ENCODE measurements around the gene CHMP5. TPM values are rescaled to one million over a fixed set of nuclear protein-coding genes. Genes with fewer than 3 reads are reported as not detected.

CHMP5 gene
- total RNA-seq, 1 experiment from 2014 or later = 47.6 TPM

- no CpG with 5 or more reads among the region's 1 CpG for WGBS (ENCODE audit: extremely low coverage, insufficient read length, low lambda C conversion rate)
These were observed 7.2 kb downstream of the CHMP5 start for GRCh38 chr9:33272061-33272460.

More at GRCh38 chr9:33272061-33272460, 7.2 kb downstream of the CHMP5 start:
- no peak for DNase-seq
- Histone ChIP-seq H3K4me1 (ENCODE audit: insufficient read depth, low read length) (no peaks in the 10 kb centered on the region), H2BK15ac (ENCODE audit: low read depth, low read length) (no peak overlapping the region), H3T11ph (ENCODE audit: low read length) (no peak overlapping the region), H4K8ac (replicated peaks; ENCODE audit: insufficient read length, low read depth, low read length) (no peak overlapping the region), H3K18ac (ENCODE audit: insufficient read length, low read depth, low read length) (no peak overlapping the region), H3K14ac (ENCODE audit: insufficient read depth, low read length) (no peak overlapping the region), H3K4ac (ENCODE audit: low read depth, low read length) (no peak overlapping the region), H3K56ac (ENCODE audit: insufficient read length, low read depth, low read length) (no peak overlapping the region), H3K9ac (ENCODE audit: extremely low read depth, insufficient read length, low read length) (no peak overlapping the region), H2BK20ac (ENCODE audit: low read depth, low read length, poor library complexity, severe bottlenecking) (no peak overlapping the region), H4K91ac (ENCODE audit: insufficient read length, low read depth, low read length) (no peak overlapping the region), H3K9me3 (ENCODE audit: control insufficient read depth, low read depth, low read length) (no peaks in the 10 kb centered on the region), H3K4me2 (ENCODE audit: insufficient read depth, insufficient read length, low read length) (no peak overlapping the region), H3K23me2 (ENCODE audit: insufficient read length, low read depth, low read length, poor library complexity, severe bottlenecking) (no peaks in the 10 kb centered on the region), H2BK5ac (ENCODE audit: insufficient read length, low read length) (no peak overlapping the region), H3K27me3 (ENCODE audit: insufficient read depth, low read length) (no peaks in the 10 kb centered on the region), H4K20me1 (ENCODE audit: control insufficient read depth, insufficient read depth, insufficient read length) (no peaks in the 10 kb centered on the region), H3K79me2 (ENCODE audit: insufficient read depth, low read length) (no peaks in the 10 kb centered on the region), H2BK120ac (ENCODE audit: low read depth, low read length, poor library complexity, severe bottlenecking) (no peak overlapping the region), H2BK12ac (ENCODE audit: insufficient read length, low read depth, low read length) (no peak overlapping the region), H3K27ac (ENCODE audit: insufficient read length, low read depth, low read length) (no peak overlapping the region), H2AK5ac (ENCODE audit: insufficient read length, low read length) (no peak overlapping the region), H3K23ac (ENCODE audit: insufficient read length, low read depth, low read length) (no peak overlapping the region), H3K79me1 (ENCODE audit: insufficient read depth, low read depth, low read length, poor library complexity, severe bottlenecking) (no peaks in the 10 kb centered on the region), H4K5ac (ENCODE audit: insufficient read length, low read depth, low read length) (no peak overlapping the region), H2AFZ (ENCODE audit: low read length) (no peak overlapping the region)
- peaks cover 9 to 67% (median 52%) of the 10 kb centered on the region in 3 experiments; a peak in 6 of 7 replicates for H3K36me3 Mint-ChIP-seq (ENCODE audit: insufficient read depth in 1 of 3, low read depth in 3 of 3)
- TF ChIP-seq, protein P1, sequence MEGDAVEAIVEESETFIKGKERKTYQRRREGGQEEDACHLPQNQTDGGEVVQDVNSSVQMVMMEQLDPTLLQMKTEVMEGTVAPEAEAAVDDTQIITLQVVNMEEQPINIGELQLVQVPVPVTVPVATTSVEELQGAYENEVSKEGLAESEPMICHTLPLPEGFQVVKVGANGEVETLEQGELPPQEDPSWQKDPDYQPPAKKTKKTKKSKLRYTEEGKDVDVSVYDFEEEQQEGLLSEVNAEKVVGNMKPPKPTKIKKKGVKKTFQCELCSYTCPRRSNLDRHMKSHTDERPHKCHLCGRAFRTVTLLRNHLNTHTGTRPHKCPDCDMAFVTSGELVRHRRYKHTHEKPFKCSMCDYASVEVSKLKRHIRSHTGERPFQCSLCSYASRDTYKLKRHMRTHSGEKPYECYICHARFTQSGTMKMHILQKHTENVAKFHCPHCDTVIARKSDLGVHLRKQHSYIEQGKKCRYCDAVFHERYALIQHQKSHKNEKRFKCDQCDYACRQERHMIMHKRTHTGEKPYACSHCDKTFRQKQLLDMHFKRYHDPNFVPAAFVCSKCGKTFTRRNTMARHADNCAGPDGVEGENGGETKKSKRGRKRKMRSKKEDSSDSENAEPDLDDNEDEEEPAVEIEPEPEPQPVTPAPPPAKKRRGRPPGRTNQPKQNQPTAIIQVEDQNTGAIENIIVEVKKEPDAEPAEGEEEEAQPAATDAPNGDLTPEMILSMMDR (conservative IDR thresholded peaks at IDR 0.05) = no peak
- H3K4me1 Mint-ChIP-seq = no peaks in the 10 kb centered on the region
- H3K4me3 Mint-ChIP-seq = no peak overlapping the region
- H3K9me3 Mint-ChIP-seq = no peaks in the 10 kb centered on the region
- H3K27ac Mint-ChIP-seq = no peak overlapping the region
- H3K27me3 Mint-ChIP-seq (ENCODE audit: low read depth) = no peaks in the 10 kb centered on the region

Measured in H9 (cell line).